Endothelial cell of umbilical vein (primary cell): ENCODE results near the gene SERPINC1. TPM values are rescaled to one million over a fixed set of nuclear protein-coding genes. Genes with fewer than 3 reads are reported as not detected.
A peak's percentile ranks its signal among the peaks of the same experiment; 100 is the strongest.

Experiments used
- BruUV-seq: library from RNA; stranded (reverse); fragments of 400-500 nt; replicated peaks from 2 replicates; lab custom pipeline; 2021; lab: Mats Ljungman, UMichigan
- CTCF ChIA-PET: fragments of 300-600, 350-600 bp; sonication (Branson Sonifier 250); formaldehyde crosslinking; loops from one replicate; lab custom pipeline; 2021; ENCODE audit warnings: antibody characterized with exemption, inconsistent platforms; lab: Charles Lee
- POLR2A ChIA-PET: fragments of 300-600, 350-600 bp; sonication (Branson Sonifier 250); formaldehyde crosslinking; loops from one replicate; lab custom pipeline; 2021; ENCODE audit warnings: antibody characterized with exemption, inconsistent platforms; lab: Charles Lee
- DNase-seq: peaks from one replicate; pipeline ENCODE4 v3.0.0-alpha.2; 2011; ENCODE audit warnings: low read depth, low spot score
- FAIRE-seq: peaks from 2 replicates; lab custom pipeline; 2011; peaks lifted over from hg19 to GRCh38; lab: Jason Lieb, UNC
- H2AFZ ChIP-seq: 2 replicates; pipeline ENCODE4 v1.6.0; 2012; ENCODE audit warnings: low read depth, low read length, control low read depth, inconsistent platforms
- H3K27ac ChIP-seq: 2 replicates; pipeline ENCODE4 v1.5.1; 2011; ENCODE audit warnings: low read depth, mild to moderate bottlenecking, control low read depth, low read length, moderate library complexity; ENCODE audit not compliant: insufficient read depth
- H3K27me3 ChIP-seq, 2 experiments: 2 replicates each; pipeline versions ENCODE4 v1.6.0 to v1.6.1; 2011; ENCODE audit warnings: low read length in 2 of 2, mixed read lengths in 1 of 2; ENCODE audit not compliant: control insufficient read depth in 2 of 2, insufficient read depth in 2 of 2
- H3K36me3 ChIP-seq, 2 experiments: 2 replicates in 1 of 2; 3 replicates in 1 of 2; pipeline ENCODE4 v1.5.1; 2011; ENCODE audit warnings: low read length in 2 of 2, mild to moderate bottlenecking in 1 of 2, moderate library complexity in 1 of 2; ENCODE audit not compliant: control insufficient read depth in 2 of 2, insufficient read depth in 2 of 2; ENCODE audit errors: extremely low read depth in 1 of 2
- H3K4me1 ChIP-seq: 3 replicates; pipeline ENCODE4 v1.5.1; 2011; ENCODE audit warnings: mild to moderate bottlenecking, low read length; ENCODE audit not compliant: control insufficient read depth, insufficient read depth; ENCODE audit errors: extremely low read depth
- H3K4me2 ChIP-seq: 2 replicates; pipeline ENCODE4 v1.6.1; 2011; ENCODE audit warnings: low read length, control low read depth, mixed read lengths; ENCODE audit not compliant: insufficient read depth
- H3K4me3 ChIP-seq, 3 experiments: fragments of 200-600 bp in 1 of 3; sonication (generic), shearing (Covaris generic) in 1 of 3; replicated peaks in 1 of 3; 2 replicates each; pipeline ENCODE4 v1.5.1; 2011 to 2016; ENCODE audit warnings: control low read depth in 3 of 3, low read length in 3 of 3, mild to moderate bottlenecking in 2 of 3, inconsistent platforms in 1 of 3, low read depth in 1 of 3, moderate library complexity in 1 of 3; ENCODE audit not compliant: insufficient read depth in 1 of 3
- H3K79me2 ChIP-seq: 2 replicates; pipeline ENCODE4 v1.6.0; 2012; ENCODE audit warnings: low read length, inconsistent platforms; ENCODE audit not compliant: control insufficient read depth, insufficient read depth
- H3K9ac ChIP-seq: replicated peaks from 2 replicates; pipeline ENCODE3; 2011; ENCODE audit warnings: low read length, control low read depth; ENCODE audit not compliant: insufficient read depth; ENCODE audit errors: extremely low read depth
- H3K9me1 ChIP-seq: replicated peaks from 3 replicates; pipeline ENCODE4 v1.6.0; 2011; ENCODE audit warnings: mild to moderate bottlenecking, low read length; ENCODE audit not compliant: control insufficient read depth, insufficient read depth; ENCODE audit errors: extremely low read depth
- H3K9me3 ChIP-seq: replicated peaks from 2 replicates; pipeline ENCODE4 v1.5.1; 2012; ENCODE audit warnings: low read length, inconsistent platforms; ENCODE audit not compliant: control insufficient read depth, insufficient read depth
- H4K20me1 ChIP-seq: replicated peaks from 2 replicates; pipeline ENCODE3; 2011; ENCODE audit warnings: mild to moderate bottlenecking, low read length; ENCODE audit not compliant: control insufficient read depth, insufficient read depth; ENCODE audit errors: extremely low read depth
- CTCF ChIP-seq, 2 donors: IDR thresholded peaks; 1 replicate in 1 of 2; 2 replicates in 1 of 2; pipeline ENCODE4 v1.5.1; 2011; ENCODE audit warnings: low read length in 2 of 2, mild to moderate bottlenecking in 2 of 2, moderate library complexity in 2 of 2, control low read depth in 1 of 2, inconsistent platforms in 1 of 2, low read depth in 1 of 2; ENCODE audit not compliant: insufficient read depth in 1 of 2; ENCODE audit errors: extremely low read depth in 1 of 2
- EZH2 ChIP-seq: IDR thresholded peaks from 2 replicates; pipeline ENCODE4 v1.6.1; 2012; ENCODE audit warnings: borderline replicate concordance, low read depth, mild to moderate bottlenecking, moderate library complexity, low read length, inconsistent platforms; ENCODE audit not compliant: severe bottlenecking
- FOS ChIP-seq: IDR thresholded peaks from 2 replicates; pipeline ENCODE4 v1.6.1; 2011; ENCODE audit warnings: mild to moderate bottlenecking, low read length, moderate library complexity, borderline replicate concordance; ENCODE audit not compliant: insufficient read depth
- GATA2 ChIP-seq: IDR thresholded peaks from 2 replicates; pipeline ENCODE4 v1.7.0; 2011; ENCODE audit warnings: low read depth, mild to moderate bottlenecking, moderate library complexity, mixed read lengths, low read length; ENCODE audit not compliant: insufficient read length, insufficient read depth
- JUN ChIP-seq: IDR thresholded peaks from 2 replicates; pipeline ENCODE4 v1.6.1; 2011; ENCODE audit warnings: borderline replicate concordance, low read depth; ENCODE audit not compliant: insufficient read length, insufficient read depth
- MAX ChIP-seq: IDR thresholded peaks from 2 replicates; pipeline ENCODE4 v1.6.1; 2011; ENCODE audit not compliant: insufficient read depth, insufficient read length
- MYC ChIP-seq: IDR thresholded peaks from one replicate; pipeline ENCODE4 v1.6.1; 2011; ENCODE audit warnings: mild to moderate bottlenecking, low read depth, low read length
- POLR2A ChIP-seq: IDR thresholded peaks from 2 replicates; pipeline ENCODE4 v1.6.1; 2012; ENCODE audit warnings: low read depth, mild to moderate bottlenecking, control low read depth, low read length
- POLR2AphosphoS5 ChIP-seq: IDR thresholded peaks from 2 replicates; pipeline ENCODE4 v1.6.1; 2012; ENCODE audit warnings: low read depth, mild to moderate bottlenecking, control low read depth, low read length, moderate library complexity; ENCODE audit not compliant: insufficient read depth
- dilution Hi-C: fragments of 300-500 bp; cut with MboI; formaldehyde crosslinking; loops from one replicate; pipeline ENCODE4 v1.15.0; 2019; ENCODE audit warnings: low sequenced_read_pairs; ENCODE audit not compliant: extremely low pct_ligation_motif_present
- intact Hi-C: fragments of 100-400 bp; cut with micrococcal nuclease; formaldehyde crosslinking; loops from one replicate; pipeline ENCODE4 v1.10.0; 2022
- polyA plus RNA-seq, 4 experiments: library from polyadenylated mRNA; depleted of rRNA in 3 of 4; stranded (reverse) in 3 of 4; unstranded in 1 of 4; fragments of >200 nt; gene quantifications; 2 replicates each; pipeline versions ENCODE4 v1.2.1 to v1.2.3, GENCODE V29; 2011 to 2012; ENCODE audit warnings: missing spikeins in 1 of 4
- total RNA-seq: library from RNA; stranded (reverse); gene quantifications from 2 replicates; pipeline ENCODE4 v1.2.3, GENCODE V29; 2021

Gene SERPINC1
- total and polyA plus RNA-seq, 2 donors (not counting 3 experiments of a cell fraction or from before 2014, with no cell fraction given): 0.06 to 0.35 TPM

- H3K4me2 ChIP-seq: no peak overlapping the region
- H3K79me2 ChIP-seq: no peaks in the 10 kb centered on the region
- no peak overlapping the region for H3K4me3 ChIP-seq
- FAIRE-seq: no peak
- H3K36me3 ChIP-seq: no peaks in the 10 kb centered on the region
- H3K27me3 ChIP-seq: no peaks in the 10 kb centered on the region
- no peaks in the 10 kb centered on the region for H3K9me3 ChIP-seq
- peak; percentile 94 for DNase-seq
- no TSS peak for BruUV-seq
- H2AFZ ChIP-seq: no peak overlapping the region
- CTCF ChIA-PET: interaction anchor here (1.0 to 1.5 kb wide), 2 partner anchors 8 to 10 kb away, joined by 3 to 4 read pairs; partner anchors contain the start of genes GAS5 and ZBTB37
- intact Hi-C loops: no loop called here
- TF ChIP-seq FOS: no peak
- H3K9me1 ChIP-seq: no peaks in the 10 kb centered on the region
- dilution Hi-C loops: no loop called here
- POLR2A ChIA-PET: interaction anchor here (0.6 kb wide), 1 partner anchor 8 kb away, joined by 3 read pairs; no protein-coding TSS in a partner anchor
- no peaks in the 10 kb centered on the region for H4K20me1 ChIP-seq
- no peak overlapping the region for H3K9ac ChIP-seq
- H3K27ac ChIP-seq: no peak overlapping the region
- H3K4me1 ChIP-seq: peaks cover 6% of the 10 kb centered on the region
These were observed 38.9 kb downstream of the SERPINC1 start for GRCh38 chr1:173878251-173878650.

GRCh38 chr1:173876732-173877131 lies 40.4 kb downstream of the SERPINC1 start:
- Histone ChIP-seq H3K4me3 (no peak overlapping the region), H3K4me2 (no peak overlapping the region), H3K4me1 (peaks cover 6% of the 10 kb centered on the region), H3K79me2 (no peaks in the 10 kb centered on the region), H3K27me3 (no peaks in the 10 kb centered on the region), H3K9me1 (no peaks in the 10 kb centered on the region), H3K36me3 (no peaks in the 10 kb centered on the region), H3K9ac (no peak overlapping the region), H3K9me3 (no peaks in the 10 kb centered on the region), H2AFZ (no peak overlapping the region), H4K20me1 (no peaks in the 10 kb centered on the region), H3K27ac (no peak overlapping the region)
- POLR2A ChIA-PET: no interaction called here
- BruUV-seq: no TSS peak
- FAIRE-seq (no peak), DNase-seq (no peak)
- dilution Hi-C loops: no loop called here
- CTCF ChIA-PET: no interaction called here
- no peak for TF ChIP-seq GATA2
- TF ChIP-seq MYC: no peak
- no peak for TF ChIP-seq MAX
- TF ChIP-seq EZH2: no peak
- no peak for TF ChIP-seq POLR2AphosphoS5
- no peak for TF ChIP-seq FOS
- no peak for TF ChIP-seq POLR2A
- no peak for TF ChIP-seq CTCF (IDR thresholded peaks at IDR 0.05; ENCODE audit: extremely low read depth in 1 of 2, insufficient read depth in 1 of 2, low read depth in 1 of 2, low read length in 2 of 2)
- no peak for TF ChIP-seq JUN
- intact Hi-C loops: no loop called here
